Large intestine (tissue), 3 donors: ENCODE results near the gene RPP21. TPM values are rescaled to one million over a fixed set of nuclear protein-coding genes. Genes with fewer than 3 reads are reported as not detected.

Experiments used
- DNase-seq, 2 donors: peaks; one replicate each; pipeline versions ENCODE4 v3.0.0 to v3.0.0-alpha.2; 2013
- H3K27ac ChIP-seq: one replicate; pipeline ENCODE4 v1.5.1; 2013; ENCODE audit warnings: low read length
- H3K27me3 ChIP-seq: 2 replicates; pipeline ENCODE4 v1.6.1; 2013; ENCODE audit warnings: low read length; ENCODE audit not compliant: control insufficient read depth, insufficient read depth
- H3K36me3 ChIP-seq: 2 replicates; pipeline ENCODE4 v1.6.1; 2013; ENCODE audit warnings: low read length; ENCODE audit not compliant: control insufficient read depth, insufficient read depth
- H3K4me1 ChIP-seq: one replicate; pipeline ENCODE4 v1.6.1; 2013; ENCODE audit warnings: low read length; ENCODE audit not compliant: control insufficient read depth, insufficient read depth
- H3K4me3 ChIP-seq: one replicate; pipeline ENCODE4 v1.5.1; 2013; ENCODE audit warnings: low read length
- H3K9me3 ChIP-seq: one replicate; pipeline ENCODE4 v1.6.1; 2013; ENCODE audit warnings: mild to moderate bottlenecking, low read depth, low read length, moderate library complexity; ENCODE audit not compliant: control insufficient read depth
- WGBS: methylation state at CpG from one replicate; pipeline ENCODE4 v1.1.5; 2013; ENCODE audit warnings: low lambda C conversion rate; ENCODE audit not compliant: insufficient coverage; 5-methylcytosine and 5-hydroxymethylcytosine counted together
- polyA plus RNA-seq: library from polyadenylated mRNA; unstranded; fragments of 120-200 nt; gene quantifications from one replicate; pipeline ENCODE4 v1.2.1, GENCODE V29; 2013

The RPP21 gene
- polyA plus RNA-seq, 1 donor: 64.7 TPM

GRCh38 chr6:30348957-30349356 lies 4.0 kb downstream of the RPP21 start:
- no peaks in the 10 kb centered on the region for H3K9me3 ChIP-seq
- 40% methylated on average over 1 of the region's 3 CpGs for WGBS
- no peaks in the 10 kb centered on the region for H3K27me3 ChIP-seq
- no peak overlapping the region for H3K27ac ChIP-seq
- no peaks in the 10 kb centered on the region for H3K4me1 ChIP-seq
- H3K36me3 ChIP-seq: peaks cover 7% of the 10 kb centered on the region
- DNase-seq: no peak
- H3K4me3 ChIP-seq: no peak overlapping the region

GRCh38 chr6:30349421-30350177 lies 4.6 kb downstream of the RPP21 start:
- no peak overlapping the region for H3K4me3 ChIP-seq
- no peak for DNase-seq
- no peaks in the 10 kb centered on the region for H3K27me3 ChIP-seq
- peaks cover 7% of the 10 kb centered on the region for H3K36me3 ChIP-seq
- no peaks in the 10 kb centered on the region for H3K4me1 ChIP-seq
- 83% methylated on average over 1 of the region's 3 CpGs for WGBS
- H3K9me3 ChIP-seq: no peaks in the 10 kb centered on the region
- no peak overlapping the region for H3K27ac ChIP-seq

GRCh38 chr6:30350524-30350923 lies 5.6 kb downstream of the RPP21 start:
- H3K27ac ChIP-seq: no peak overlapping the region
- no peak overlapping the region for H3K4me3 ChIP-seq
- no peaks in the 10 kb centered on the region for H3K27me3 ChIP-seq
- H3K4me1 ChIP-seq: no peaks in the 10 kb centered on the region
- 67% methylated on average over 1 of the region's 1 CpG for WGBS
- no peak for DNase-seq
- no peaks in the 10 kb centered on the region for H3K9me3 ChIP-seq
- peaks cover 7% of the 10 kb centered on the region for H3K36me3 ChIP-seq

GRCh38 chr6:30352550-30352949 lies 7.6 kb downstream of the RPP21 start:
- DNase-seq: no peak
- Histone ChIP-seq H3K27me3 (peaks cover under 1% of the 10 kb centered on the region), H3K36me3 (no peaks in the 10 kb centered on the region), H3K27ac (no peak overlapping the region), H3K9me3 (no peaks in the 10 kb centered on the region), H3K4me1 (peaks cover 11% of the 10 kb centered on the region), H3K4me3 (no peak overlapping the region)
- 80% methylated on average over 1 of the region's 2 CpGs for WGBS

- WGBS: no CpG with 5 or more reads among the region's 4 CpGs
- Histone ChIP-seq H3K36me3 (no peaks in the 10 kb centered on the region), H3K4me1 (peaks cover 13% of the 10 kb centered on the region), H3K27me3 (peaks cover 25% of the 10 kb centered on the region), H3K4me3 (no peak overlapping the region), H3K9me3 (no peaks in the 10 kb centered on the region), H3K27ac (no peak overlapping the region)
- no peak for DNase-seq
Observed at GRCh38 chr6:30355281-30355680, 10.3 kb downstream of the RPP21 start.

- Histone ChIP-seq H3K27ac (no peak overlapping the region), H3K9me3 (no peaks in the 10 kb centered on the region), H3K4me3 (no peak overlapping the region), H3K36me3 (no peaks in the 10 kb centered on the region), H3K27me3 (peaks cover 30% of the 10 kb centered on the region), H3K4me1 (peaks cover 13% of the 10 kb centered on the region)
- WGBS: no CpG with 5 or more reads among the region's 1 CpG
- DNase-seq: peak; percentile 16 to 63
Observed at GRCh38 chr6:30356536-30356935, 11.6 kb downstream of the RPP21 start.

- Histone ChIP-seq H3K4me1 (peaks cover 13% of the 10 kb centered on the region), H3K9me3 (no peaks in the 10 kb centered on the region), H3K4me3 (peak overlapping the region; percentile 23), H3K36me3 (no peaks in the 10 kb centered on the region), H3K27me3 (peaks cover 38% of the 10 kb centered on the region), H3K27ac (no peak overlapping the region)
- peak; percentile 39 to 60 for DNase-seq
- 20% methylated on average over 1 of the region's 40 CpGs for WGBS
Observed at GRCh38 chr6:30357678-30358540, 13.0 kb downstream of the RPP21 start.

GRCh38 chr6:30359276-30359675 lies 14.3 kb downstream of the RPP21 start:
- H3K4me1 ChIP-seq: peaks cover 13% of the 10 kb centered on the region
- peaks cover 46% of the 10 kb centered on the region for H3K27me3 ChIP-seq
- no peak for DNase-seq
- no peaks in the 10 kb centered on the region for H3K9me3 ChIP-seq
- no CpG with 5 or more reads among the region's 5 CpGs for WGBS
- H3K36me3 ChIP-seq: no peaks in the 10 kb centered on the region
- H3K4me3 ChIP-seq: no peak overlapping the region
- no peak overlapping the region for H3K27ac ChIP-seq

- 33% methylated on average over 1 of the region's 13 CpGs for WGBS
- H3K27me3 ChIP-seq: peaks cover 49% of the 10 kb centered on the region
- DNase-seq: no peak
Observed at GRCh38 chr6:30360139-30360538, 15.2 kb downstream of the RPP21 start.

GRCh38 chr6:30361661-30362060 lies 16.7 kb downstream of the RPP21 start:
- WGBS: no CpG with 5 or more reads among the region's 2 CpGs
- peaks cover 9% of the 10 kb centered on the region for H3K4me1 ChIP-seq
- no peak overlapping the region for H3K4me3 ChIP-seq
- H3K27me3 ChIP-seq: peaks cover 63% of the 10 kb centered on the region
- H3K9me3 ChIP-seq: no peaks in the 10 kb centered on the region
- H3K36me3 ChIP-seq: no peaks in the 10 kb centered on the region
- no peak for DNase-seq
- no peak overlapping the region for H3K27ac ChIP-seq

More at GRCh38 chr6:30360139-30360538, 15.2 kb downstream of the RPP21 start:
- H3K4me1 ChIP-seq: peaks cover 13% of the 10 kb centered on the region
- H3K27ac ChIP-seq: no peak overlapping the region
- H3K36me3 ChIP-seq: no peaks in the 10 kb centered on the region
- no peaks in the 10 kb centered on the region for H3K9me3 ChIP-seq
- H3K4me3 ChIP-seq: no peak overlapping the region
